GM23338 (cell line): ENCODE results near the gene NQO2. TPM values are rescaled to one million over a fixed set of nuclear protein-coding genes. Genes with fewer than 3 reads are reported as not detected.

Source experiments
- ATAC-seq: fragments of 200-7000 bp; cut with Tn5 transposase; 3 replicates; pipeline ENCODE4 v1.9.1; 2020
- DNase-seq: peaks from one replicate; pipeline ENCODE4 v3.0.0-alpha.2; 2015; ENCODE audit warnings: low spot score
- H2AFZ ChIP-seq: fragments of 200-600 bp; sonication (generic); 2 replicates; pipeline ENCODE4 v1.8.0; 2016; ENCODE audit warnings: antibody characterized with exemption, mild to moderate bottlenecking, moderate library complexity
- H3F3A ChIP-seq: fragments of 200-600 bp; sonication (generic); replicated peaks from 2 replicates; pipeline ENCODE4 v1.8.0; 2017; ENCODE audit warnings: antibody characterized with exemption, mixed run types, low read depth
- H3K27ac ChIP-seq: fragments of 200-600 bp; sonication (generic); 2 replicates; pipeline ENCODE4 v1.6.1; 2016; ENCODE audit warnings: low read depth
- H3K27me3 ChIP-seq: fragments of 200-600 bp; sonication (generic); 2 replicates; pipeline ENCODE4 v1.8.0; 2016; ENCODE audit warnings: mild to moderate bottlenecking, mixed run types, moderate library complexity; ENCODE audit not compliant: insufficient read depth
- H3K36me3 ChIP-seq: fragments of 200-600 bp; sonication (generic); 2 replicates; pipeline ENCODE4 v1.8.0; 2016; ENCODE audit warnings: mild to moderate bottlenecking; ENCODE audit not compliant: insufficient read depth
- H3K4me1 ChIP-seq: fragments of 200-600 bp; sonication (generic); 2 replicates; pipeline ENCODE4 v1.8.0; 2016; ENCODE audit warnings: mild to moderate bottlenecking, moderate library complexity; ENCODE audit not compliant: insufficient read depth
- H3K4me2 ChIP-seq: fragments of 200-600 bp; sonication (generic); 2 replicates; pipeline ENCODE4 v1.7.1; 2017; ENCODE audit warnings: mixed run types
- H3K4me3 ChIP-seq: fragments of 200-600 bp; sonication (generic); 2 replicates; pipeline ENCODE4 v1.6.1; 2016; ENCODE audit warnings: mixed run types
- H3K79me2 ChIP-seq: fragments of 200-600 bp; sonication (generic); replicated peaks from 2 replicates; pipeline ENCODE4 v1.8.0; 2017; ENCODE audit warnings: mild to moderate bottlenecking; ENCODE audit not compliant: insufficient read depth
- H3K9me2 ChIP-seq: fragments of 200-600 bp; sonication (generic); 2 replicates; pipeline ENCODE4 v1.8.0; 2017; ENCODE audit not compliant: insufficient read depth
- H4K20me1 ChIP-seq: fragments of 200-600 bp; sonication (generic); replicated peaks from 2 replicates; pipeline ENCODE4 v1.8.0; 2017; ENCODE audit warnings: mild to moderate bottlenecking; ENCODE audit not compliant: insufficient read depth
- H3K27ac Mint-ChIP-seq: 2 replicates; pipeline ENCODE4 v1.8.0; 2020; ENCODE audit warnings: inconsistent platforms, mild to moderate bottlenecking, moderate library complexity, mixed read lengths
- H3K27me3 Mint-ChIP-seq: 3 replicates; pipeline ENCODE4 v1.8.0; 2022; ENCODE audit warnings: low read depth, mild to moderate bottlenecking, moderate library complexity, mixed read lengths, inconsistent platforms; ENCODE audit not compliant: insufficient read depth, poor library complexity
- H3K36me3 Mint-ChIP-seq: 3 replicates; pipeline ENCODE4 v1.8.0; 2021; ENCODE audit warnings: low read depth, mild to moderate bottlenecking, inconsistent platforms, moderate library complexity, mixed read lengths
- H3K4me1 Mint-ChIP-seq: 3 replicates; pipeline ENCODE4 v1.8.0; 2020; ENCODE audit warnings: mild to moderate bottlenecking, inconsistent platforms, mixed read lengths
- H3K4me3 Mint-ChIP-seq: 3 replicates; pipeline ENCODE4 v1.8.0; 2021; ENCODE audit warnings: moderate library complexity, mild to moderate bottlenecking, inconsistent platforms, mixed read lengths
- H3K9me3 Mint-ChIP-seq: 3 replicates; pipeline ENCODE4 v1.8.0; 2020; ENCODE audit warnings: moderate library complexity, mild to moderate bottlenecking, inconsistent platforms, mixed read lengths
- CREB1 ChIP-seq: fragments of 250-450 bp; sonication (Bioruptor Pico); IDR thresholded peaks from 2 replicates; pipeline ENCODE4 v1.5.0; 2020; ENCODE audit warnings: low read depth, mild to moderate bottlenecking, moderate library complexity
- ETS1 ChIP-seq: IDR thresholded peaks from 2 replicates; pipeline ENCODE4 v1.6.1; 2016; ENCODE audit warnings: antibody characterized with exemption
- EZH2 ChIP-seq: fragments of 200-600 bp; sonication (generic); IDR thresholded peaks from one replicate; pipeline ENCODE4 v1.8.0; 2017; ENCODE audit warnings: antibody characterized with exemption, mild to moderate bottlenecking, low read depth; ENCODE audit not compliant: unreplicated experiment
- EZH2phosphoT487 ChIP-seq: fragments of 200-600 bp; sonication (generic); IDR thresholded peaks from one replicate; pipeline ENCODE4 v1.8.1; 2018; ENCODE audit warnings: antibody characterized with exemption; ENCODE audit not compliant: unreplicated experiment
- JUNB ChIP-seq: IDR thresholded peaks from one replicate; pipeline ENCODE4 v1.6.1; 2016; ENCODE audit warnings: antibody characterized with exemption; ENCODE audit not compliant: unreplicated experiment
- NANOG ChIP-seq: IDR thresholded peaks from 2 replicates; pipeline ENCODE4 v1.6.1; 2016; ENCODE audit warnings: antibody characterized with exemption, borderline replicate concordance
- POLR2AphosphoS5 ChIP-seq: IDR thresholded peaks from 2 replicates; pipeline ENCODE4 v1.6.1; 2016; ENCODE audit warnings: antibody characterized with exemption, low read depth
- REST ChIP-seq: IDR thresholded peaks from one replicate; pipeline ENCODE4 v1.6.1; 2018; ENCODE audit warnings: antibody characterized with exemption; ENCODE audit not compliant: unreplicated experiment
- STAT1 ChIP-seq: IDR thresholded peaks from one replicate; pipeline ENCODE4 v1.6.1; 2016; ENCODE audit warnings: antibody characterized with exemption; ENCODE audit not compliant: unreplicated experiment
- ZNF114 ChIP-seq: fragments of 250-450 bp; sonication (Bioruptor Pico); IDR thresholded peaks from 2 replicates; pipeline ENCODE4 v1.5.0; 2020; ENCODE audit warnings: mild to moderate bottlenecking, moderate library complexity
- ZNF331 ChIP-seq: fragments of 250-450 bp; sonication (Bioruptor Pico); IDR thresholded peaks from 2 replicates; pipeline ENCODE4 v1.5.0; 2020; ENCODE audit warnings: low read depth, mild to moderate bottlenecking, moderate library complexity
- ZNF462 ChIP-seq: fragments of 250-450 bp; sonication (Bioruptor Pico); IDR thresholded peaks from 2 replicates; pipeline ENCODE4 v1.5.0; 2020; ENCODE audit warnings: mild to moderate bottlenecking, moderate library complexity
- polyA plus RNA-seq: library from polyadenylated mRNA; unstranded; fragments of >200 nt; fragmentation: Nextera tagmentation; extraction: Ambion mirVana; gene quantifications from 2 replicates; pipeline ENCODE4 v1.2.1, GENCODE V29; 2016
- total RNA-seq: library from RNA; depleted of rRNA; stranded (reverse); fragments of >200 nt; shearing (Covaris generic); gene quantifications from 2 replicates; pipeline ENCODE4 v1.2.3, GENCODE V29; 2014
- TF ChIP-seq, protein P1 (sequence below), 2 experiments: fragments of 200-600 bp in 1 of 2; sonication (generic) in 1 of 2; conservative IDR thresholded peaks; 2 replicates each; pipeline versions ENCODE4 v1.5.1 to v1.6.1; 2016 to 2017; ENCODE audit warnings: antibody characterized with exemption in 2 of 2, low read depth in 2 of 2, mild to moderate bottlenecking in 2 of 2, moderate library complexity in 1 of 2

The NQO2 gene
- total and polyA plus RNA-seq, 2 experiments from 2014 or later, result 117 to 173 TPM

GRCh38 chr6:3037638-3038365 is 38.1 kb downstream of the NQO2 start:
- Histone ChIP-seq H3K4me2 (no peak overlapping the region), H3K27me3 (no peaks in the 10 kb centered on the region), H2AFZ (peak overlapping the region; percentile 82; the same call in 1 of the 2 replicates), H3K4me3 (no peak overlapping the region), H3K27ac (no peak overlapping the region), H3K9me2 (no peaks in the 10 kb centered on the region), H3K4me1 (peaks cover 25% of the 10 kb centered on the region), H3F3A (0 out of 2 replicates have a peak, but pooled peaks cover 2% of the 10 kb centered on the region), H4K20me1 (no peaks in the 10 kb centered on the region), H3K79me2 (no peaks in the 10 kb centered on the region), H3K36me3 (no peaks in the 10 kb centered on the region)
- H3K4me3 Mint-ChIP-seq, result no peak overlapping the region
- peaks cover 3% of the 10 kb centered on the region for H3K27me3 Mint-ChIP-seq
- no peak overlapping the region for H3K27ac Mint-ChIP-seq
- H3K9me3 Mint-ChIP-seq, result peaks cover 2% of the 10 kb centered on the region; the same call in 1 of the 3 replicates
- TF ChIP-seq STAT1, result no peak
- TF ChIP-seq EZH2, result no peak
- TF ChIP-seq CREB1 (CRISPR knock-in tag), result no peak
- TF ChIP-seq NANOG, result no peak
- TF ChIP-seq ETS1, result no peak
- TF ChIP-seq, protein P1, sequence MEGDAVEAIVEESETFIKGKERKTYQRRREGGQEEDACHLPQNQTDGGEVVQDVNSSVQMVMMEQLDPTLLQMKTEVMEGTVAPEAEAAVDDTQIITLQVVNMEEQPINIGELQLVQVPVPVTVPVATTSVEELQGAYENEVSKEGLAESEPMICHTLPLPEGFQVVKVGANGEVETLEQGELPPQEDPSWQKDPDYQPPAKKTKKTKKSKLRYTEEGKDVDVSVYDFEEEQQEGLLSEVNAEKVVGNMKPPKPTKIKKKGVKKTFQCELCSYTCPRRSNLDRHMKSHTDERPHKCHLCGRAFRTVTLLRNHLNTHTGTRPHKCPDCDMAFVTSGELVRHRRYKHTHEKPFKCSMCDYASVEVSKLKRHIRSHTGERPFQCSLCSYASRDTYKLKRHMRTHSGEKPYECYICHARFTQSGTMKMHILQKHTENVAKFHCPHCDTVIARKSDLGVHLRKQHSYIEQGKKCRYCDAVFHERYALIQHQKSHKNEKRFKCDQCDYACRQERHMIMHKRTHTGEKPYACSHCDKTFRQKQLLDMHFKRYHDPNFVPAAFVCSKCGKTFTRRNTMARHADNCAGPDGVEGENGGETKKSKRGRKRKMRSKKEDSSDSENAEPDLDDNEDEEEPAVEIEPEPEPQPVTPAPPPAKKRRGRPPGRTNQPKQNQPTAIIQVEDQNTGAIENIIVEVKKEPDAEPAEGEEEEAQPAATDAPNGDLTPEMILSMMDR (conservative IDR thresholded peaks at IDR 0.05; ENCODE audit: low read depth in 2 of 2), result no peak
- TF ChIP-seq EZH2phosphoT487, result no peak
- TF ChIP-seq POLR2AphosphoS5, result no peak
- no peak for TF ChIP-seq REST
- TF ChIP-seq JUNB, result no peak
- no peak for TF ChIP-seq ZNF462 (CRISPR knock-in tag)
- no peak for TF ChIP-seq ZNF331 (CRISPR knock-in tag)
- TF ChIP-seq ZNF114 (CRISPR knock-in tag), result no peak
- DNase-seq, result no peak
- peaks cover 11% of the 10 kb centered on the region for H3K4me1 Mint-ChIP-seq
- no peaks in the 10 kb centered on the region for H3K36me3 Mint-ChIP-seq
- no peak for ATAC-seq
